Adipose tissue (tissue), 3 donors: ENCODE measurements around the gene TBCA. TPM values are rescaled to one million over a fixed set of nuclear protein-coding genes. Genes with fewer than 3 reads are reported as not detected.
"Not testable (repeated sequence)": the region's sequence is repeated elsewhere in the genome, so short reads cannot be mapped to it uniquely, and the experiment has no call there.

ENCODE experiments used
- H3K27ac ChIP-seq: one replicate; pipeline ENCODE4 v1.5.1; 2013; ENCODE audit warnings: low read depth, low read length
- WGBS, 3 donors: extraction: QIAGEN DNeasy Blood & Tissue Kit; methylation state at CpG; one replicate each; pipeline ENCODE4 v1.1.7; 2013; 5-methylcytosine and 5-hydroxymethylcytosine counted together
- polyA plus RNA-seq, 3 donors: library from polyadenylated mRNA; stranded (reverse); fragments of 200-250 nt; gene quantifications; one replicate each; pipeline ENCODE4 v1.2.3, GENCODE V29; 2013
- donor health status: healthy with polysubstance abuse.
- donor health status: Bipolar disorder and iron deficiency.
- donor health status: healthy.

The TBCA gene
- polyA plus RNA-seq, 3 donors, result 97.0 to 270 (median 197) TPM

- no peak overlapping the region for H3K27ac ChIP-seq
- 76 to 93% (median 92%) methylated on average over 3 of the region's 3 CpGs for whole genome bisulfite sequencing, 3 donors
Observed at GRCh38 chr5:77727190-77727589, 48.9 kb downstream of the TBCA start.

- H3K27ac ChIP-seq, result no peak overlapping the region
- WGBS, 3 donors, result 75 to 94% (median 91%) methylated on average over 7 of the region's 7 CpGs
Observed at GRCh38 chr5:77725616-77726015, 50.5 kb downstream of the TBCA start.

GRCh38 chr5:77724934-77725333, 51.2 kb downstream of the TBCA start:
- 78 to 90% (median 84%) methylated on average over 5 of the region's 5 CpGs for WGBS, 3 donors
- no peak overlapping the region for H3K27ac ChIP-seq

- H3K27ac ChIP-seq, result no peak overlapping the region
- 93% methylated on average over 3 of the region's 3 CpGs for whole genome bisulfite sequencing, 3 donors
Observed at GRCh38 chr5:77719666-77720363, 56.3 kb downstream of the TBCA start.

GRCh38 chr5:77718934-77719610, 57.1 kb downstream of the TBCA start:
- WGBS, 3 donors, result 81 to 88% (median 85%) methylated on average over 6 of the region's 6 CpGs
- no peak overlapping the region for H3K27ac ChIP-seq

- H3K27ac ChIP-seq, result no peak overlapping the region
Observed at GRCh38 chr5:77709993-77710685, 66.0 kb downstream of the TBCA start.

GRCh38 chr5:77709340-77709739, 66.8 kb downstream of the TBCA start:
- no peak overlapping the region for H3K27ac ChIP-seq

- WGBS, 3 donors, result 94 to 98% (median 96%) methylated on average over 2 of the region's 2 CpGs
- no peak overlapping the region for H3K27ac ChIP-seq
Observed at GRCh38 chr5:77707791-77708190, 68.3 kb downstream of the TBCA start.

- WGBS, 3 donors, result 83 to 93% (median 88%) methylated on average over 7 of the region's 7 CpGs
- not testable (repeated sequence) for H3K27ac ChIP-seq
Observed at GRCh38 chr5:77699569-77699968, 76.6 kb downstream of the TBCA start.

- H3K27ac ChIP-seq, result no peak overlapping the region
Observed at GRCh38 chr5:77698920-77699319, 77.2 kb downstream of the TBCA start.

GRCh38 chr5:77697692-77698091, 78.4 kb downstream of the TBCA start:
- no peak overlapping the region for H3K27ac ChIP-seq
- 97 to 100% (median 98%) methylated on average over 3 of the region's 3 CpGs for WGBS, 3 donors

GRCh38 chr5:77696120-77696519, 80.0 kb downstream of the TBCA start:
- no peak overlapping the region for H3K27ac ChIP-seq
- 95 to 100% (median 100%) methylated on average over 1 of the region's 1 CpG for WGBS, 3 donors

- no peak overlapping the region for H3K27ac ChIP-seq
- 76 to 94% (median 92%) methylated on average over 3 of the region's 3 CpGs for WGBS, 3 donors
Observed at GRCh38 chr5:77693913-77694312, 82.2 kb downstream of the TBCA start.

GRCh38 chr5:77683171-77683732, 92.9 kb downstream of the TBCA start:
- WGBS, 3 donors, result 84 to 94% (median 91%) methylated on average over 6 of the region's 6 CpGs
- no peak overlapping the region for H3K27ac ChIP-seq

- H3K27ac ChIP-seq, result no peak overlapping the region
- WGBS, 3 donors, result 61 to 63% (median 61%) methylated on average over 3 of the region's 3 CpGs
Observed at GRCh38 chr5:77670526-77670925, 105.6 kb downstream of the TBCA start.

GRCh38 chr5:77669677-77670076, 106.5 kb downstream of the TBCA start:
- WGBS, 3 donors, result 57 to 70% (median 59%) methylated on average over 1 of the region's 1 CpG
- H3K27ac ChIP-seq, result no peak overlapping the region

- WGBS, 3 donors, result 69 to 86% (median 70%) methylated on average over 7 of the region's 7 CpGs
- no peak overlapping the region for H3K27ac ChIP-seq
Observed at GRCh38 chr5:77663090-77663863, 112.9 kb downstream of the TBCA start.

- no peak overlapping the region for H3K27ac ChIP-seq
Observed at GRCh38 chr5:77662635-77663034, 113.5 kb downstream of the TBCA start.

- no peak overlapping the region for H3K27ac ChIP-seq
Observed at GRCh38 chr5:77658662-77659061, 117.5 kb downstream of the TBCA start.
